ENCODE data around the gene ZNF175.

Gene ZNF175

DNA sequence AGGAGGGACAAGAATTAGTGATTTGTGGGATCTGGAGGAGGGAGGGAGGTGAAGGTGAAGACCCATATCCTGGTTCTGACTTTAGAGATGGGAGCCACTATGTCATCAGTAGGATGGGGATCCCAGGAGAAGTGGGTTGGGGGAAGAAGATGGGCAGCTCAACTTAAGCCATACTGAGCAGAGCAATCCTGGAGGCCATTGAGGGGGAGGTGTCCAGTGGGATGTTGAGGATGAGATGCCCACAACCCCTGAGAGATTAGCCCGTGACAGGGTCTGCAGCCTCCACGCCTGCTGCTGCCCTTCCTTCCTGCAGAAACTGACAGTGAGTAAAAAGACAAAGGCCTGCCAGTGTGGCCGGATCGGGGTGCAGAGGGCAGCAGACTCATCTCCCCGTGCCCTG, 28.4 kb upstream of the ZNF175 start:
- Mint-ChIP-seq H3K27ac (no peak overlapping the region), H3K27me3 (ENCODE audit: low read depth) (peaks cover 6% of the 10 kb centered on the region), H3K9me3 (peaks cover 9% of the 10 kb centered on the region), H3K4me3 (no peak overlapping the region), H3K4me1 (no peaks in the 10 kb centered on the region), H3K36me3 (ENCODE audit: low read depth) (no peaks in the 10 kb centered on the region)
- TF ChIP-seq, protein P1, sequence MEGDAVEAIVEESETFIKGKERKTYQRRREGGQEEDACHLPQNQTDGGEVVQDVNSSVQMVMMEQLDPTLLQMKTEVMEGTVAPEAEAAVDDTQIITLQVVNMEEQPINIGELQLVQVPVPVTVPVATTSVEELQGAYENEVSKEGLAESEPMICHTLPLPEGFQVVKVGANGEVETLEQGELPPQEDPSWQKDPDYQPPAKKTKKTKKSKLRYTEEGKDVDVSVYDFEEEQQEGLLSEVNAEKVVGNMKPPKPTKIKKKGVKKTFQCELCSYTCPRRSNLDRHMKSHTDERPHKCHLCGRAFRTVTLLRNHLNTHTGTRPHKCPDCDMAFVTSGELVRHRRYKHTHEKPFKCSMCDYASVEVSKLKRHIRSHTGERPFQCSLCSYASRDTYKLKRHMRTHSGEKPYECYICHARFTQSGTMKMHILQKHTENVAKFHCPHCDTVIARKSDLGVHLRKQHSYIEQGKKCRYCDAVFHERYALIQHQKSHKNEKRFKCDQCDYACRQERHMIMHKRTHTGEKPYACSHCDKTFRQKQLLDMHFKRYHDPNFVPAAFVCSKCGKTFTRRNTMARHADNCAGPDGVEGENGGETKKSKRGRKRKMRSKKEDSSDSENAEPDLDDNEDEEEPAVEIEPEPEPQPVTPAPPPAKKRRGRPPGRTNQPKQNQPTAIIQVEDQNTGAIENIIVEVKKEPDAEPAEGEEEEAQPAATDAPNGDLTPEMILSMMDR (IDR thresholded peaks at IDR 0.05; ENCODE audit: unreplicated experiment in 3 of 3), result no peak

GRCh38 chr19:51544038-51544437, 27.0 kb upstream of the ZNF175 start:
- Mint-ChIP-seq H3K27me3 (ENCODE audit: low read depth) (peaks cover 6% of the 10 kb centered on the region), H3K27ac (no peak overlapping the region), H3K36me3 (ENCODE audit: low read depth) (no peaks in the 10 kb centered on the region), H3K9me3 (peaks cover 9% of the 10 kb centered on the region), H3K4me3 (no peak overlapping the region), H3K4me1 (no peaks in the 10 kb centered on the region)
- TF ChIP-seq, protein P1 (IDR thresholded peaks at IDR 0.05; ENCODE audit: unreplicated experiment in 3 of 3), result no peak

- TF ChIP-seq, protein P1 (IDR thresholded peaks at IDR 0.05; ENCODE audit: unreplicated experiment in 3 of 3), result no peak
- H3K27ac Mint-ChIP-seq, result no peak overlapping the region
- H3K9me3 Mint-ChIP-seq, result peaks cover 9% of the 10 kb centered on the region
- no peaks in the 10 kb centered on the region for H3K4me1 Mint-ChIP-seq
- no peak overlapping the region for H3K4me3 Mint-ChIP-seq
- peaks cover 6% of the 10 kb centered on the region for H3K27me3 Mint-ChIP-seq (ENCODE audit: low read depth)
- no peaks in the 10 kb centered on the region for H3K36me3 Mint-ChIP-seq (ENCODE audit: low read depth)
These were observed 24.9 kb upstream of the ZNF175 start for GRCh38 chr19:51546107-51546649.

DNA sequence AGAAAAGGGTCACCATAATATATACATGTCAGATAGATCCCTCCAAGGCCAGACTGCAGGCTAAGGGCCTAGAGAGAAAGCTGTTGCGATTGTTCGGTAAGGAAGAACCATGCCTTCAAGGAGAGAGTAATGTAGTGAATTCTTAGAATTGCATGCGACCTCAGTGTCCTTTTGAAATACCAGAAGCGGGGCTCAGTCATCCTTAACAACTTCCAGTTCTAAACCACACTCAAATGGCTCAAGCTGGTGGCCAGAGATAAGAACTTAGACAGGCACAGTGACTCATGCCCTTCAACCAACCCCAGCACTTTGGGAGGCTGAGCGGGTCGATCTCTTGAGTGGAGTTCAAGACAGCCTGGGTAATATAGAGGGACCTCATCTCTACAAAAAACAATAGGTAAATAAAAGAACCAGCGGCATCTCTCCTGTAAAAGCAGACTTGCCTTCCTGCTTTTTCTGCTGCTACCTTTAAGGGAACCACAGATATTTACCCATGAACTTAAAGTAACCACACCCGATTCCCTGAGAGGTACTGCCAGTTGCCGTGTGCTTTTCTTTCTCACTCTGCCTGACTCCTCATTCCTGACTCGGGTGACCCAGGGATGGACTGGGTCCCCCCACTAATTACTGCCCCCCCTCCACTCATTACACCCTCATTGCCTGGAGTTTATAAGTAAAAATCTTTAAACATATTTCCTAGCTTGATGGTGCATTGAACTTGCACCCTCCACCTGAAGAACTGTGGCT, 24.3 kb upstream of the ZNF175 start:
- Mint-ChIP-seq H3K27me3 (ENCODE audit: low read depth) (peaks cover 12% of the 10 kb centered on the region), H3K4me1 (no peaks in the 10 kb centered on the region), H3K4me3 (no peak overlapping the region), H3K9me3 (peaks cover 9% of the 10 kb centered on the region), H3K36me3 (ENCODE audit: low read depth) (no peaks in the 10 kb centered on the region), H3K27ac (no peak overlapping the region)
- TF ChIP-seq, protein P1 (IDR thresholded peaks at IDR 0.05; ENCODE audit: unreplicated experiment in 3 of 3), result no peak

- TF ChIP-seq, protein P1 (IDR thresholded peaks at IDR 0.05; ENCODE audit: unreplicated experiment in 3 of 3), result no peak
- peaks cover 6% of the 10 kb centered on the region for H3K27me3 Mint-ChIP-seq (ENCODE audit: low read depth)
These were observed 23.5 kb upstream of the ZNF175 start for GRCh38 chr19:51547397-51548212.

More at GRCh38 chr19:51547397-51548212, 23.5 kb upstream of the ZNF175 start:
- H3K9me3 Mint-ChIP-seq, result peaks cover 6% of the 10 kb centered on the region
- no peaks in the 10 kb centered on the region for H3K4me1 Mint-ChIP-seq
- H3K27ac Mint-ChIP-seq, result no peak overlapping the region
- no peaks in the 10 kb centered on the region for H3K36me3 Mint-ChIP-seq (ENCODE audit: low read depth)
- H3K4me3 Mint-ChIP-seq, result no peak overlapping the region

All from nephron (organoid).